NCI-H774 (cell line): ENCODE results near the gene TGM3.

Source experiments
- DNase-seq: peaks from one replicate; lab custom pipeline; 2025; lab: John Stamatoyannopoulos, UW

The TGM3 gene

GRCh38 chr20:2307136-2307535 lies 11.3 kb downstream of the TGM3 start:
- no peak for DNase-seq

GRCh38 chr20:2311329-2311728 lies 15.5 kb downstream of the TGM3 start:
- no peak for DNase-seq

DNA sequence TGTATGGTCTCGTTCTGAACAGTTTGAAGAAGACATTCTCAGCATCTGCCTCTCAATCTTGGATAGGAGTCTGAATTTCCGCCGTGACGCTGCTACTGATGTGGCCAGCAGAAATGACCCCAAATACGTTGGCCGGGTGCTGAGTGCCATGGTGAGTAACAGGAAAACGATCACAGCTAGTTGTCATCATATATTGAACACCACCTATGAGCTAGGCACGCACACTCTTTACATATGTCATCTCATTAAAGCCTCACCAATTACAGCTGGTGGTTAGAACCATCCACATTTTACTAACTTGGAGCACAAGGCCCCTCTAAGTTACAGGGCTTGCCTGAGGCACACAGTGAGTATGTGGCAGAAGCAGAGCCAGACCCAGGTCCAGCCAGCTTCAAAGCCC lies 17.1 kb downstream of the TGM3 start:
- no peak for DNase-seq

DNA sequence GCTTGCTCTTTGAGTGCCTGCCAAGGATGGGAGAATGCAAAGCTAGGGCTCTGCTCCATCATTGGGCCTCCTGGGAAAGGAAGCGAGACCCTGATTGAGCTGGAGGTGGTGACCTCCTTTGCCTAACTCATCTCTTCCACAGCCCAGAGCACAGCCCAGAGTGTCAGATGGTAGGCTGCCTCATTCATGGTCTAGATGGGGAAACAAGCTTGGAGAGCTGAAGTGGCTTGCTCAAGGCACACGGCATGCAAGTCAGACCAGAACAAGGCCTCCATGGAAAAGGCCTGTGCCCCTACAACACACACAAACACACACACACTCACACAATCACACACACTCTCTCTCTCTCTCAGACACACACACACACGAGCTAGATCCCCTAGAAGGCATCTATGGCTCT lies 17.5 kb downstream of the TGM3 start:
- no peak for DNase-seq

GRCh38 chr20:2314759-2315439 lies 19.1 kb downstream of the TGM3 start:
- peak; percentile 38 for DNase-seq

DNA sequence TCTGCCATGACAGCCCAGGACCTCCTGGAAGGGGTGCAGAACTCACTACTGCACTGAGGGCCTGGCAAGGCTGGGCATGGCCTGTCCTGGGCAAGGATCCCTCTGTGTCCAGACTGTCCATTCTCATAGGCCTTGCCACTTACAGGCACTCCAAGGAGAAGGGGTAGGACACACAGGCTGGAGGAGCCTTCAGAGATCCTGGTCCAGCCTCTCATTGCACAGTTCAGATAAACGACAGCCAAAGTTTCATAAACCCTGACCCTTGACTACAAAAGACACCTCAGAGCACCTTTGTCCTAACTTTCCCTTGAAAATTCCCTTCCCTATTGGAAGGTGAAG lies 19.6 kb downstream of the TGM3 start:
- no peak for DNase-seq

DNA sequence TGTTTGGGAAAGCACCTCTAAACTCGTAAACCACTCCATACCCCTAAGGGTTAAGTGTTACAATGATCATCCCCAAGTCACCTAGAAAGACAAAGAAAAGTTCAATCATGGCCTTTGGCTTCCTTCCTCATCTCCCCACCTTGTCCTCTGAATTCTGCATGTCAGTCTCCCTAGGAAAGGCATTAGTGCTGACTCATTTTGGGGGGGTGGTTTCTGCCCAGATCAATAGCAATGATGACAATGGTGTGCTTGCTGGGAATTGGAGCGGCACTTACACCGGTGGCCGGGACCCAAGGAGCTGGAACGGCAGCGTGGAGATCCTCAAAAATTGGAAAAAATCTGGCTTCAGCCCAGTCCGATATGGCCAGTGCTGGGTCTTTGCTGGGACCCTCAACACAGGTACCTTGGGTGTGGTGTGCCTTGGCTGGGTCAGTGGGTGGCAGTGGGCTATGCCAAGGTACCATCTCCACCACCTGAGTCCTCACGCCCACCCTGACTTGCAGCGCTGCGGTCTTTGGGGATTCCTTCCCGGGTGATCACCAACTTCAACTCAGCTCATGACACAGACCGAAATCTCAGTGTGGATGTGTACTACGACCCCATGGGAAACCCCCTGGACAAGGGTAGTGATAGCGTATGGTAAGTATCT lies 21.2 kb downstream of the TGM3 start:
- no peak for DNase-seq

DNA sequence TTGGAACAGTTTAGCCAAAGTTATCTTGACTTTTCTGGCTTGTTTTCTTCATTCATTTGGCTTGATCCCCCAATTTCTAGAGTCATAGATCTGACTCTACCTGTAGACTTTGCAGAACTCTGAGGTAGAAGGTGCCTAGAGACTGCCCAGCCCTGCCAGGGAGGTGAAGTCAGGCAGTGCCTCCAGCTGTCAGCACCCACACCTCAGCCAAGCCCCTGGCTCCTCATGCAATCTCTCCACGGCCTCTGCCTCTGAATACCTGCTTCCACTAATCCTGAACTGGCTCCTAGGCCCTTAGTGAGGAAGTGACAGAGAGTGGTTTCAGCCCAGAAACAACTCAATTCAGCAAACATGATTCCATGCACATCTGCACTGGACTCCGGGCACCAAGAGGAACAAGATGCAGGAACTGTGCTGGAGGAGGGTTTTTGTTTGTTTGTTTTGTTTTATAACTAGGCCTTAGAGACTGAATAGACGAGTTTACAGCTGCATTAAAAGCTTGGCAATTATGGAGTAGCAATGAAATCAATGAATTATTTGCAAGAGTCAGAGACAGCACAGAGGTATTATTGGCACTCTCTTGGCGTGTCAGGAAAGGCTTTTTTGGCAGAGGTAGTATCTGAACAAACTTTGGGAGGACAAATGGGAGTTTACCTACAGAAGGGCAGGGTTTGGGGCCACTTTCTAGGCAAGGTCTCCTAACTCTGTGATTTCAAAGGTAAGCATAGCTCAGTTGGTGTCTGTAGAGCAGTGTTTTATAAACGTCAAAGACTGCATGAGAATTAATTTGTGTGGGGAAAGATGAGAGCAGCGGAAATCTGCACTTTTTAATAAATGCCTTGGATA lies 25.2 kb downstream of the TGM3 start:
- no peak for DNase-seq

- DNase-seq = no peak
Measured at GRCh38 chr20:2323051-2323450, 27.2 kb downstream of the TGM3 start.

DNA sequence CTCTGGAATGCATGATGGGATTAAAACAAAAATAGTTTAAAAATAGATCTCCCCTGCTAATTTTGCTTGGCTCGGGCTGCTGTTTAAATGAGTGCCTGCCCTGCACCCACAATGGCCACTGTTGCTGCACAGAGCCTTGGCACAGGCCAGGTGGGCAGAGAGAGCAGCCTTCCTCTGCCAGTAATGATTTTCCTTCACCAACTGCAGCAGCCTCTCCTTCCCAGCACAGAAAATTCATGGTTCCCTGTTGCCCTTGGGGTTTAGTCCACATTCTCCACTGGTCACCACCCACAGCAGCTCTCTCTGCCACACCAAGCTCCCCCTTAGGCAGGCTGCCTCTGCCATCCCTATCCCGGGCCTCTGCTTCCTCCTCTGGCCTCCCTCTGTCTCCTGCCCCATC lies 30.2 kb downstream of the TGM3 start:
- no peak for DNase-seq

DNA sequence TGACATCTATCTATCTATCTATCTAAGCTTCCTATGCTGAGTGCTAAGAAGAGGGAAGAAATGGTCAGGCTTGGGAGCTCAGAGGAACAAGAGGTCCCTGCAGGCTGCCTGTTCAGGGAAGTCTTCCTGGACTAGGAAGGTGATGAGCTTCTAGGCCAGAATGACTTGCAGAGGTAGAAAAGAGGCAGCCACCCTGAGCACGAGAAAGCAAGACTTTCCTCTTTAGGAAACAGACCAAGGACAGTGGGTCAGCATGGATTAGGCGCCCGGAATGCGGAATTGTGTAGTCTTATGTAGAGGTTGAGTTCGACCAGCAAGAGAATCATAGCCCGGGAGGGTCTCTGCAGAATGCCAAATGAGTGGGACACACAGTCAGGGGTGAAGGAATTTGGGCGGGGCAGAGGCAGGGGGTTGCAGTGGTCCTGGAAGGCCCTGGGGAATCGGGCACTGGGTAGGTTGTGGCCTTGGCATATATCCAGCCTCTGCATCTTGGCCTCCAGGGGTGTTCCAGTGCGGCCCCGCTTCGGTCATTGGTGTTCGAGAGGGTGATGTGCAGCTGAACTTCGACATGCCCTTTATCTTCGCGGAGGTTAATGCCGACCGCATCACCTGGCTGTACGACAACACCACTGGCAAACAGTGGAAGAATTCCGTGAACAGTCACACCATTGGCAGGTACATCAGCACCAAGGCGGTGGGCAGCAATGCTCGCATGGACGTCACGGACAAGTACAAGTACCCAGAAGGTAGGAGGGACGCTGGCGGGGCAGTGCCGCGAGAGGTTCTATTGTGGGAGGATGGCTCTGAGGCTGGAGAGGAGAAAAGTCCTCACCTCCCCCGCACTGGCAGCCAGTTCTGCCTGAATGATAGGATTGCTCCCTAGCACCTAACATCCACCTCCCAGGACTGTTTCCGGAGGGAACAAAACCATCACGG lies 32.1 kb downstream of the TGM3 start:
- no peak for DNase-seq

DNA sequence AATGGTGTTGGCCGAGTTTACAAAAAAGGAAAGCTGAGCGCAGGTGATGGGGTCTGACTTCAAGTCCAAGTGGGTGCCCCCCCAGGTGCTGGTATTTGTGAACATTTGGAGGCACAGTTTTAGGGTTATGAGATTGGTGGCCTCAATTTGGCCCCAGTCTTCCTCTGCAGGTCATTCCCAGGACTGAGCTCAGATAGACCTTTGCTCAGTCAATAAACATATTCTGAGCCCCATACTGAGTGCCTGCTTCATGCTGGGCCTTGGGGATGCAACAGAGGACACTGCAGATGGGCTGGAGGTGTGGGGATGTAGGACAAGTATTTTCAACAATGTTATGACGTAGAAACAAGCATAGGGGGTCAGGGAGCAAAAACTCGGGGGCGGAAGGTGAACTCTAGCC lies 33.5 kb downstream of the TGM3 start:
- no peak for DNase-seq

GRCh38 chr20:2330090-2330695 lies 34.4 kb downstream of the TGM3 start:
- peak; percentile 59 for DNase-seq

GRCh38 chr20:2331106-2331505 lies 35.3 kb downstream of the TGM3 start:
- DNase-seq = no peak

DNA sequence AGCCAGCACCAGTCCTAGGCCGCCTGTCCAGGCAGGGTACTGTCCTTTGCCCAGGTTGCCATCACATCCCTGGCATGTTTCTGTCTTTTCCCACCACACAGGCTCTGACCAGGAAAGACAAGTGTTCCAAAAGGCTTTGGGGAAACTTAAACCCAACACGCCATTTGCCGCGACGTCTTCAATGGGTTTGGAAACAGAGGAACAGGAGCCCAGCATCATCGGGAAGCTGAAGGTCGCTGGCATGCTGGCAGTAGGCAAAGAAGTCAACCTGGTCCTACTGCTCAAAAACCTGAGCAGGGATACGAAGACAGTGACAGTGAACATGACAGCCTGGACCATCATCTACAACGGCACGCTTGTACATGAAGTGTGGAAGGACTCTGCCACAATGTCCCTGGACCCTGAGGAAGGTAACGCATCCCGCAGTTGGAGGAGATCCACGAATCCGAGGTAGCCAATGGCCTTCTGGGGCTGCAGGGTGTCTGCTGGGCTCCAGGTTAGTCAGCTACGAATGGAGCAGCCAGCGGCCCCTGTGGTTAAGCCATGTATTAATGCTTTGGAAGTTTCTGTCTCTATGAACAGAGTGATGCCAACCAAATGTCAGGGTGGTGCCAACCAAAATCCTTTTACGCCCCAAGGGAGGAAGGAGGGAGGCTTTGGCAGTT lies 36.2 kb downstream of the TGM3 start:
- no peak for DNase-seq

DNA sequence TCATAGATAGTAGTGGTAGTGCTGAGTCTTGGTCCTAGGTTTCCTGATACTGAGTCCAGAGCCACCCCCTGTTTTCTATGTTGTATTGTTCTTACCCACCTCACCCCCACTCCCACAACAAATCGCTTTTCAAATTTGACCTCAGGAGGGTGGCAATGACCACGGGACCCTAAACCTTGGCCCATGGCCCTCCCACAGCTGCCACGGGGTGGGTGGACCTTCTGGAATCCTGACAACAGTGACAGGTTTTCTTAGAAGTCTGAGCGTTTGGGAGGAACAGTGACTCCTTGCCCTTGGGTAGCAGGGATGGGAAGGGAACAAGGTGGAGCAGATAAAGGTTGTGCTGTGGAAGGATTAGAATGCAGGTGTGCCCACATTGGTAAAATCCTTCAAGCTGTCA lies 36.9 kb downstream of the TGM3 start:
- DNase-seq = no peak

GRCh38 chr20:2333821-2334220 lies 38.0 kb downstream of the TGM3 start:
- no peak for DNase-seq

DNA sequence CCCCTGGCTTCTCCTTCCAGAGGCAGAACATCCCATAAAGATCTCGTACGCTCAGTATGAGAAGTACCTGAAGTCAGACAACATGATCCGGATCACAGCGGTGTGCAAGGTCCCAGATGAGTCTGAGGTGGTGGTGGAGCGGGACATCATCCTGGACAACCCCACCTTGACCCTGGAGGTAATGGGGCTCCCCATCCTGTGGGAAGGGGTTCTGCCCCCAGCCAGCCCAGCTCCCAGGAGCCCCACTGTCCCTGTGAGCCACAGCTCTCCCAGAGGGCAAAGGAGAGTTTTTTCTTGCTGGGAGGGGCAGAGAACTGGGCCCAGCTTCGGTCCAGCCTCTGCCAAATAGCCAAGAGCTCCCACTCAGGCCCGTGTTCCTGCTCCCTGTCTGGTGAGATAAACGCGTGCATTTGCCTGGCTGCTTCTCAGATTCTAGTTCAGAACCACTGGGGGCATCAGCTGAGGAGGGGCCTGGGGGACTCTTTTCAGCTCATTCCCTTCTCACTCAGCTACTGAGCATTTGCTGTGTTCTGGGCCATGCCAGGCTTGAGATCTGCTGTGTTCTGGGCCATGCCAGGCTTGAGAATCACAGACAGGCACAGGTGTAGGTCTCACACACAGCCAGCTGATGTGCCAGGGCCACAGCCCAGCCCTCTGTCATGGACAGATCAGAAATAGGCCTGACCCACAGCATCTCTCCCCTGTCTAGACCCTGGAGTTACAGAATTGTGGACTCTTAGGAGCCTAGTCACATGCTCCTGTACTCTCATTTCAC lies 39.5 kb downstream of the TGM3 start:
- no peak for DNase-seq

DNA sequence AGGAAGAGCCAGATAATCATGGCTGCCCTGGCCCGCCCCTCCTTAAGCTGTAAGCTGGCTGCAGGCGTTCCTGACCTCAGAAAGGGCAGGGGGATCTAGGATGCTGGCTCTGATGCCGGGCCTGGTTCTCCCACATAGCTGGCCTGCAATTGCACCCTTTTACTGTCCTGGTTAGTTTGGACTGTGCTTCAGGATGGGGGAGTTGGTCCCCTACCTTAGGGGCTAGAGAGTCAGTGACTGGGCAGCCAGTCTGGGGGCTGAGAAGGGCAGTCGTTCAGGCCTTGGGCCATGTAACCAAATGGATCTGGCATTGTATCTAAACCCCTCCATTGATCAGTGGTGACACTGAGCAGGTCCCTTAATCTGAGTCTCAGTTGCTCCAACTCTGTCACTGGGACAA lies 40.7 kb downstream of the TGM3 start:
- DNase-seq = no peak

DNA sequence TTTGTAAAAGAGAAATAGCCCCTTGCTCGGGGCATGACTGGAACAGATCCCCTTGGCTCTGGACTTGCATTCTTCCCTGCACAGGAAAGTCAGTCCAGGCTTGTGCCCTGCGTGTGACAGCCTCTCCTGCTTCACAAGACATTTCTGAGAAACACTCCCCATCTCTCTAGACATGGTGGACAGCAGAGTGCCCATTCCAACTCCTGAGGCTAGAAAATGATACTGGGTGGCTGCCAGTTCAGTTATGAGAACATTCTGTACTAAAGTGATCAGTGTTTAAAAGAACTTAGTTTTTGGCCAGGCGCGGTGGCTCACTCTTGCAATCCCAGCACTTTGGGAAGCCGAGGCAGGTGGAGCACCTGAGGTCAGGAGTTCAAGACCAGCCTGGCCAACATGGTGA lies 41.3 kb downstream of the TGM3 start:
- DNase-seq = no peak
